Measurements from ENCODE around the gene GOSR2. TPM values are rescaled to one million over a fixed set of nuclear protein-coding genes. Genes with fewer than 3 reads are reported as not detected.

Gene GOSR2
- total RNA-seq, 1 experiment from 2014 or later = 34.5 TPM

GRCh38 chr17:46875849-46876352 is 47.1 kb upstream of the GOSR2 start:
- intact Hi-C loops (cut with micrococcal nuclease; ENCODE audit: unreplicated experiment) = no loop called here
- no peaks in the 10 kb centered on the region for H3K79me2 ChIP-seq (ENCODE audit: low read depth)
- peaks cover 13% of the 10 kb centered on the region; the same call in 1 of the 2 replicates for H3K27me3 ChIP-seq (ENCODE audit: insufficient read depth, low read depth)
- peak in 1 of 2 experiments; percentile 2 for DNase-seq
- no peaks in the 10 kb centered on the region for H4K20me1 ChIP-seq (ENCODE audit: insufficient read depth)
- CTCF ChIA-PET = interaction anchor here (0.5 kb wide), 1 partner anchor 927 kb away, joined by 3 read pairs; no protein-coding TSS in a partner anchor
- POLR2A ChIA-PET (ENCODE audit: unreplicated experiment) = interaction anchor here (0.6 kb wide), 1 partner anchor 74 kb away, joined by 3 read pairs; no protein-coding TSS in a partner anchor
- no peaks in the 10 kb centered on the region for H3K4me1 ChIP-seq (replicated peaks; ENCODE audit: insufficient read depth)
- no peaks in the 10 kb centered on the region for H3K9me2 ChIP-seq (ENCODE audit: insufficient read depth)
- TF ChIP-seq EZH2 (IDR thresholded peaks at IDR 0.05; ENCODE audit: low read depth) (no peak), CTCF (conservative IDR thresholded peaks at IDR 0.05) (no peak)
- no peak overlapping the region for H3K4me2 ChIP-seq
- no peak overlapping the region for H3K4me3 ChIP-seq
- H3F3A ChIP-seq (ENCODE audit: insufficient read depth, low read depth) = no peaks in the 10 kb centered on the region
- BruUV-seq (replicated peaks) = no TSS peak
- H3K9me3 ChIP-seq (ENCODE audit: insufficient read depth, low read depth) = no peaks in the 10 kb centered on the region
- H2AFZ ChIP-seq = no peak overlapping the region
- no peak overlapping the region for H3K27ac ChIP-seq
- no peaks in the 10 kb centered on the region for H3K36me3 ChIP-seq (ENCODE audit: low read depth)

- no peak overlapping the region for H3K27ac ChIP-seq
- H3K9me2 ChIP-seq (ENCODE audit: insufficient read depth) = no peaks in the 10 kb centered on the region
- ChIA-PET CTCF (interaction anchor here (0.5 kb wide), 1 partner anchor 927 kb away, joined by 3 read pairs; no protein-coding TSS in a partner anchor), POLR2A (ENCODE audit: unreplicated experiment) (interaction anchor here (0.6 kb wide), 1 partner anchor 75 kb away, joined by 3 read pairs; no protein-coding TSS in a partner anchor)
- H2AFZ ChIP-seq = no peak overlapping the region
- H3K79me2 ChIP-seq (ENCODE audit: low read depth) = no peaks in the 10 kb centered on the region
- peaks cover 10% of the 10 kb centered on the region; the same call in 1 of the 2 replicates for H3K27me3 ChIP-seq (ENCODE audit: insufficient read depth, low read depth)
- no TSS peak for BruUV-seq (replicated peaks)
- no peaks in the 10 kb centered on the region for H3K36me3 ChIP-seq (ENCODE audit: low read depth)
- peak; percentile 55 to 57 for DNase-seq
- H4K20me1 ChIP-seq (ENCODE audit: insufficient read depth) = no peaks in the 10 kb centered on the region
- H3K4me2 ChIP-seq = no peak overlapping the region
- H3K4me3 ChIP-seq = no peak overlapping the region
- TF ChIP-seq CTCF (conservative IDR thresholded peaks at IDR 0.05) (peak; percentile 80), EZH2 (IDR thresholded peaks at IDR 0.05; ENCODE audit: low read depth) (no peak)
- no peaks in the 10 kb centered on the region for H3K9me3 ChIP-seq (ENCODE audit: insufficient read depth, low read depth)
- H3F3A ChIP-seq (ENCODE audit: insufficient read depth, low read depth) = no peaks in the 10 kb centered on the region
- intact Hi-C loops (cut with micrococcal nuclease; ENCODE audit: unreplicated experiment) = no loop called here
- no peaks in the 10 kb centered on the region for H3K4me1 ChIP-seq (replicated peaks; ENCODE audit: insufficient read depth)
Measured at GRCh38 chr17:46876353-46876887, 46.5 kb upstream of the GOSR2 start.

- Histone ChIP-seq H3K27me3 (ENCODE audit: insufficient read depth, low read depth) (peaks cover 5% of the 10 kb centered on the region; the same call in 1 of the 2 replicates), H3F3A (ENCODE audit: insufficient read depth, low read depth) (no peaks in the 10 kb centered on the region), H3K79me2 (ENCODE audit: low read depth) (no peaks in the 10 kb centered on the region), H2AFZ (no peak overlapping the region), H3K4me3 (no peak overlapping the region), H3K9me3 (ENCODE audit: insufficient read depth, low read depth) (no peaks in the 10 kb centered on the region), H3K9me2 (ENCODE audit: insufficient read depth) (no peaks in the 10 kb centered on the region), H3K27ac (no peak overlapping the region), H3K4me2 (no peak overlapping the region), H4K20me1 (ENCODE audit: insufficient read depth) (no peaks in the 10 kb centered on the region), H3K4me1 (replicated peaks; ENCODE audit: insufficient read depth) (no peaks in the 10 kb centered on the region), H3K36me3 (ENCODE audit: low read depth) (no peaks in the 10 kb centered on the region)
- TF ChIP-seq CTCF (conservative IDR thresholded peaks at IDR 0.05) (no peak), EZH2 (IDR thresholded peaks at IDR 0.05; ENCODE audit: low read depth) (no peak)
- DNase-seq = peak in 1 of 2 experiments; percentile 1
- CTCF ChIA-PET = no interaction called here
- no TSS peak for BruUV-seq (replicated peaks)
- intact Hi-C loops (cut with micrococcal nuclease; ENCODE audit: unreplicated experiment) = no loop called here
- POLR2A ChIA-PET (ENCODE audit: unreplicated experiment) = no interaction called here
Measured at GRCh38 chr17:46876926-46877325, 46.0 kb upstream of the GOSR2 start.
